K562 (cell line): ENCODE measurements around the gene HSD17B1. TPM values are rescaled to one million over a fixed set of nuclear protein-coding genes. Genes with fewer than 3 reads are reported as not detected.

ENCODE experiments used
- ATAC-seq: fragments of 200-7000 bp; cut with Tn5 transposase; 3 replicates; pipeline ENCODE4 v1.9.1; 2020; ENCODE audit warnings: moderate library complexity
- BruUV-seq: library from RNA; stranded (reverse); fragments of 400-500 nt; replicated peaks from 2 replicates; lab custom pipeline; 2021; lab: Mats Ljungman, UMichigan
- CTCF ChIA-PET: fragments of 300-600 bp; formaldehyde crosslinking; extraction: SDS; loops from one replicate; lab custom pipeline; 2021; ENCODE audit warnings: low intra/inter-chr PET ratio; lab: Yijun Ruan, JAX
- POLR2A ChIA-PET: fragments of 300-600, 350-650 bp; sonication (Branson Sonifier 250); formaldehyde crosslinking; extraction: SDS; loops from one replicate; lab custom pipeline; 2021; ENCODE audit warnings: antibody characterized with exemption, inconsistent platforms; lab: Yijun Ruan, JAX
- DNase-seq, 4 experiments: peaks; one replicate each; pipeline versions ENCODE4 v3.0.0 to v3.0.0-alpha.2; 2011 to 2018; ENCODE audit warnings: low spot score in 3 of 4, mixed read lengths in 3 of 4; ENCODE audit errors: extremely low read depth in 1 of 4
- FAIRE-seq: peaks from 2 replicates; lab custom pipeline; 2011; peaks lifted over from hg19 to GRCh38; lab: Jason Lieb, UNC
- H2AFZ ChIP-seq: 2 replicates; pipeline ENCODE4 v1.6.0; 2011; ENCODE audit warnings: low read depth, low read length, control low read depth, inconsistent platforms
- H3K27ac ChIP-seq: fragments of 200-600 bp; 3 replicates; pipeline ENCODE4 v1.8.0; 2011; ENCODE audit warnings: low read depth, mild to moderate bottlenecking, control low read depth, inconsistent platforms, low read length, moderate library complexity, mixed read lengths; ENCODE audit errors: extremely low read depth
- H3K27me3 ChIP-seq, 2 experiments: fragments of 300-600 bp in 1 of 2; 2 replicates in 1 of 2; 3 replicates in 1 of 2; pipeline versions ENCODE4 v1.6.0 to v1.8.0; 2011; ENCODE audit warnings: inconsistent platforms in 2 of 2, low read length in 2 of 2, mild to moderate bottlenecking in 1 of 2, mixed read lengths in 1 of 2, moderate library complexity in 1 of 2; ENCODE audit not compliant: control insufficient read depth in 2 of 2, insufficient read depth in 2 of 2
- H3K36me3 ChIP-seq: fragments of 300-600 bp; 3 replicates; pipeline ENCODE4 v1.8.0; 2011; ENCODE audit warnings: mild to moderate bottlenecking, low read length, inconsistent platforms; ENCODE audit not compliant: control insufficient read depth, insufficient read depth
- H3K4me1 ChIP-seq, 2 experiments: fragments of 200-600 bp in 1 of 2; replicated peaks in 1 of 2; 2 replicates in 1 of 2; 3 replicates in 1 of 2; pipeline versions ENCODE4 v1.5.1 to v1.8.0; 2011; ENCODE audit warnings: inconsistent platforms in 2 of 2, low read length in 2 of 2, mild to moderate bottlenecking in 1 of 2, mixed read lengths in 1 of 2, moderate library complexity in 1 of 2; ENCODE audit not compliant: control insufficient read depth in 2 of 2, insufficient read depth in 2 of 2
- H3K4me2 ChIP-seq: 2 replicates; pipeline ENCODE4 v1.6.1; 2011; ENCODE audit warnings: low read length, control low read depth, inconsistent platforms, mixed read lengths; ENCODE audit not compliant: insufficient read depth
- H3K4me3 ChIP-seq: fragments of 200-600 bp; sonication (generic), shearing (Covaris generic); 2 replicates; pipeline ENCODE4 v1.5.1; 2016; ENCODE audit warnings: control low read depth, inconsistent platforms
- H3K79me2 ChIP-seq: fragments of 200-600 bp; 3 replicates; pipeline ENCODE4 v1.8.0; 2011; ENCODE audit warnings: low read length, inconsistent platforms; ENCODE audit not compliant: control insufficient read depth, insufficient read depth
- H3K9ac ChIP-seq, 2 experiments: 2 replicates each; pipeline versions ENCODE4 v1.6.0 to v1.6.1; 2011; ENCODE audit warnings: low read depth in 2 of 2, low read length in 2 of 2, control low read depth in 1 of 2, inconsistent platforms in 1 of 2, mild to moderate bottlenecking in 1 of 2, mixed read lengths in 1 of 2; ENCODE audit not compliant: insufficient read depth in 1 of 2
- H3K9me1 ChIP-seq: one replicate; pipeline ENCODE4 v1.6.0; 2011; ENCODE audit warnings: inconsistent platforms, mild to moderate bottlenecking, low read length, moderate library complexity; ENCODE audit not compliant: control insufficient read depth, insufficient read depth
- H3K9me3 ChIP-seq: replicated peaks from 2 replicates; pipeline ENCODE4 v1.5.1; 2011; ENCODE audit warnings: low read depth, low read length, inconsistent platforms; ENCODE audit not compliant: control insufficient read depth, insufficient read depth
- H4K20me1 ChIP-seq: replicated peaks from 2 replicates; pipeline ENCODE4 v1.6.1; 2011; ENCODE audit warnings: low read length, inconsistent platforms, mixed read lengths; ENCODE audit not compliant: control insufficient read depth, insufficient read depth
- BMI1 ChIP-seq: fragments of 150-350 bp; IDR thresholded peaks from 2 replicates; pipeline ENCODE4 v1.6.1; 2014; ENCODE audit warnings: low read length
- CBFB ChIP-seq: sonication (generic); formaldehyde crosslinking; IDR thresholded peaks from 2 replicates; pipeline ENCODE4 v1.4.0; 2020; ENCODE audit warnings: mild to moderate bottlenecking, missing genetic modification reagents
- CHCHD3 ChIP-seq: fragments of 250-450 bp; sonication (Bioruptor Pico); IDR thresholded peaks from 2 replicates; pipeline ENCODE4 v2.1.2; 2022; ENCODE audit warnings: mild to moderate bottlenecking
- FOXA3 ChIP-seq, 2 experiments: fragments of 450-650 bp in 1 of 2; sonication (generic) in 1 of 2; formaldehyde crosslinking; IDR thresholded peaks in 1 of 2; conservative IDR thresholded peaks in 1 of 2; 2 replicates each; pipeline versions ENCODE4 v1.4.0 to v1.8.0; 2020 to 2022; ENCODE audit warnings: mild to moderate bottlenecking in 2 of 2, missing genetic modification reagents in 1 of 2
- MTF1 ChIP-seq: fragments of 250-450 bp; sonication (Bioruptor Pico); IDR thresholded peaks from 2 replicates; pipeline ENCODE4 v1.9.0; 2021; ENCODE audit warnings: moderate library complexity, mild to moderate bottlenecking, inconsistent platforms, borderline replicate concordance
- NFYB ChIP-seq: IDR thresholded peaks from 2 replicates; pipeline ENCODE4 v1.6.1; 2011; ENCODE audit warnings: mild to moderate bottlenecking, moderate library complexity; ENCODE audit not compliant: insufficient read length; ENCODE audit errors: extremely low read depth
- PHF20 ChIP-seq: fragments of 450-650 bp; IDR thresholded peaks from 2 replicates; pipeline ENCODE4 v1.6.1; 2018; ENCODE audit not compliant: partially characterized antibody
- STAT5A ChIP-seq: IDR thresholded peaks from 2 replicates; pipeline ENCODE4 v1.6.1; 2012; ENCODE audit warnings: low read length, inconsistent platforms, borderline replicate concordance
- ZFX ChIP-seq: sonication (generic); formaldehyde crosslinking; IDR thresholded peaks from 2 replicates; pipeline ENCODE4 v1.8.0; 2022; ENCODE audit warnings: mild to moderate bottlenecking, missing genetic modification reagents, moderate library complexity
- ZNF121 ChIP-seq: sonication (generic); formaldehyde crosslinking; conservative IDR thresholded peaks from 2 replicates; pipeline ENCODE4 v1.8.0; 2022; ENCODE audit warnings: missing genetic modification reagents
- ZNF766 ChIP-seq: fragments of 200-800 bp; sonication (Bioruptor generic); conservative IDR thresholded peaks from 2 replicates; pipeline ENCODE4 v1.6.1; 2016; ENCODE audit warnings: missing genetic modification characterization, missing compliant biosample characterization
- ZSCAN29 ChIP-seq: fragments of 450-650 bp; IDR thresholded peaks from 2 replicates; pipeline ENCODE4 v1.6.1; 2017
- WGBS: fragments of 100-300 bp; shearing (Covaris generic); methylation state at CpG from one replicate; pipeline ENCODE4 v1.1.6; 2016; ENCODE audit warnings: low coverage, mixed read lengths; ENCODE audit not compliant: insufficient coverage; ENCODE audit errors: missing lambda C conversion rate; 5-methylcytosine and 5-hydroxymethylcytosine counted together
- in situ Hi-C: fragments of 300-500 bp; cut with MboI; formaldehyde crosslinking; loops from 4 replicates; pipeline ENCODE4 v1.15.0; 2018; ENCODE audit warnings: inconsistent platforms, mixed read lengths
- intact Hi-C: fragments of 100-400 bp; cut with micrococcal nuclease; formaldehyde crosslinking; loops from 2 replicates; pipeline ENCODE4 v1.14.2; 2022
- polyA plus RNA-seq, 8 experiments: library from polyadenylated mRNA; depleted of rRNA in 4 of 8; stranded (reverse) in 5 of 8; unstranded in 3 of 8; fragments of >200 nt; fragmentation: Nextera tagmentation in 2 of 8; fragmentation: Illumina TruSeq in 1 of 8; extraction: Ambion mirVana in 2 of 8; extraction: Trizol in 1 of 8; gene quantifications; 2 replicates each; pipeline versions ENCODE4 v1.2.1 to v1.2.3, GENCODE V29; 2011 to 2014; ENCODE audit warnings: inconsistent platforms in 1 of 8, missing spikeins in 1 of 8
- total RNA-seq, 7 experiments: library from RNA; depleted of rRNA in 6 of 7; stranded (reverse); fragments of >200 nt in 6 of 7; fragmentation: Illumina TruSeq in 2 of 7; extraction: Trizol in 2 of 7; gene quantifications; 2 replicates each; pipeline versions ENCODE4 v1.2.1 to v1.2.3, GENCODE V29; 2011 to 2021; ENCODE audit warnings: low replicate concordance in 1 of 7
- TF ChIP-seq, protein P1 (sequence below): fragments of 250-450 bp; sonication (Bioruptor Pico); IDR thresholded peaks from 2 replicates; pipeline ENCODE4 v1.5.0; 2021
- TF ChIP-seq, protein P2 (sequence below): fragments of 250-450 bp; sonication (Bioruptor Pico); IDR thresholded peaks from 2 replicates; pipeline ENCODE4 v1.8.0; 2021; ENCODE audit warnings: moderate library complexity, mild to moderate bottlenecking, inconsistent platforms
- TF ChIP-seq, protein P3 (sequence below): IDR thresholded peaks from 2 replicates; pipeline ENCODE4 v1.6.1; 2014; ENCODE audit warnings: antibody characterized with exemption

The HSD17B1 gene
- total and polyA plus RNA-seq, 9 of the 15 experiments (the other 6 are each of a cell fraction or from before 2014, with no cell fraction given): 0.55 to 21.1 (median 3.6) TPM

- Histone ChIP-seq H3K36me3 (peaks cover 59% of the 10 kb centered on the region; the same call in 2 of the 3 replicates), H3K9ac (no peak overlapping the region), H3K9me1 (no peaks in the 10 kb centered on the region), H3K4me2 (no peak overlapping the region), H3K27ac (no peak overlapping the region), H2AFZ (no peak overlapping the region), H3K4me1 (no peaks in the 10 kb centered on the region; a peak in 1 of 5 replicates), H4K20me1 (no peaks in the 10 kb centered on the region), H3K4me3 (no peak overlapping the region), H3K79me2 (peaks cover 5% of the 10 kb centered on the region; the same call in 2 of the 3 replicates), H3K9me3 (no peaks in the 10 kb centered on the region), H3K27me3 (no peaks in the 10 kb centered on the region)
- BruUV-seq: no TSS peak
- FAIRE-seq (no peak), ATAC-seq (no peak), DNase-seq (no peak)
- ChIA-PET POLR2A (interaction anchor here (0.7 to 1.5 kb wide), 2 partner anchors 10 to 22 kb away, joined by 3 read pairs; no protein-coding TSS in a partner anchor), CTCF (no interaction called here)
- intact Hi-C loops (no loop called here), in situ Hi-C loops (no loop called here)
- no peak for TF ChIP-seq MTF1 (CRISPR knock-in tag)
- no peak for TF ChIP-seq CBFB (CRISPR knock-in tag)
- no peak for TF ChIP-seq PHF20
- 95% methylated on average over 8 of the region's 9 CpGs for WGBS
Measured at GRCh38 chr17:42591411-42591810, 38.7 kb downstream of the HSD17B1 start.

DNA sequence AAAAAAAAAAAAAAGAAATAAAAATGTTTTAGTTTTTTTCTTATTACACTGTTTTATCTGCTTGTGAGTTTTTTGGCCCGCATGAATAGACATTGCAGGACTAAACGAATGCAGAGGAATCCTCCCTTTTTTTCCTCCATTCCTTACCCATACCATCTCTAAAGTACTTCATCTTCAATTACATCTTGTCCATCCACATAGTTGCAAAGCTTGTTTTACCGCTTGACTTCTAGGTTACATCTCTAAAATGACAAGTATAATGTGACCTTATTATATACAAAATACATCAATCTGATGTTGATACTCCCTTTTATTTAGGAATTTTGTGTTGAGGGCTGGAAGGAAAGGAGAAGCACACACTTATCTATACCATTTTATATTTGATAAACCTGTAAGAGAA is 43.7 kb downstream of the HSD17B1 start:
- ATAC-seq (no peak), FAIRE-seq (no peak), DNase-seq (no peak)
- 70% methylated on average over 3 of the region's 3 CpGs for WGBS
- Histone ChIP-seq H3K36me3 (peaks cover 15% of the 10 kb centered on the region; the same call in 2 of the 3 replicates), H2AFZ (no peak overlapping the region), H3K27me3 (no peaks in the 10 kb centered on the region), H3K9me3 (no peaks in the 10 kb centered on the region), H3K27ac (no peak overlapping the region), H3K4me2 (no peak overlapping the region), H3K9ac (no peak overlapping the region), H3K79me2 (peaks cover 24% of the 10 kb centered on the region), H3K4me3 (no peak overlapping the region), H4K20me1 (no peaks in the 10 kb centered on the region), H3K4me1 (no peaks in the 10 kb centered on the region; a peak in 1 of 5 replicates), H3K9me1 (no peaks in the 10 kb centered on the region)
- intact Hi-C loops (no loop called here), in situ Hi-C loops (no loop called here)
- no TSS peak for BruUV-seq
- ChIA-PET POLR2A (no interaction called here), CTCF (interaction anchor here (0.9 kb wide), 1 partner anchor 273 kb away, joined by 3 read pairs; no protein-coding TSS in a partner anchor)
- TF ChIP-seq, protein P1, sequence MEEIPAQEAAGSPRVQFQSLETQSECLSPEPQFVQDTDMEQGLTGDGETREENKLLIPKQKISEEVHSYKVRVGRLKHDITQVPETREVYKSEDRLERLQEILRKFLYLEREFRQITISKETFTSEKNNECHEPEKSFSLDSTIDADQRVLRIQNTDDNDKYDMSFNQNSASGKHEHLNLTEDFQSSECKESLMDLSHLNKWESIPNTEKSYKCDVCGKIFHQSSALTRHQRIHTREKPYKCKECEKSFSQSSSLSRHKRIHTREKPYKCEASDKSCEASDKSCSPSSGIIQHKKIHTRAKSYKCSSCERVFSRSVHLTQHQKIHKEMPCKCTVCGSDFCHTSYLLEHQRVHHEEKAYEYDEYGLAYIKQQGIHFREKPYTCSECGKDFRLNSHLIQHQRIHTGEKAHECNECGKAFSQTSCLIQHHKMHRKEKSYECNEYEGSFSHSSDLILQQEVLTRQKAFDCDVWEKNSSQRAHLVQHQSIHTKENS (CRISPR knock-in tag): no peak
- TF ChIP-seq ZSCAN29 (no peak), CHCHD3 (CRISPR knock-in tag) (no peak), STAT5A (no peak), ZNF766 (no peak), FOXA3 (CRISPR knock-in tag; conservative IDR thresholded peaks at IDR 0.05 in 1 of 2, IDR thresholded peaks at IDR 0.05 in 1 of 2) (no peak), BMI1 (no peak), ZFX (CRISPR knock-in tag) (no peak), ZNF121 (CRISPR knock-in tag) (no peak), NFYB (no peak)
- TF ChIP-seq, protein P2, sequence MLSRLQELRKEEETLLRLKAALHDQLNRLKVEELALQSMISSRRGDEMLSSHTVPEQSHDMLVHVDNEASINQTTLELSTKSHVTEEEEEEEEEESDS (CRISPR knock-in tag): no peak
- TF ChIP-seq, protein P3, sequence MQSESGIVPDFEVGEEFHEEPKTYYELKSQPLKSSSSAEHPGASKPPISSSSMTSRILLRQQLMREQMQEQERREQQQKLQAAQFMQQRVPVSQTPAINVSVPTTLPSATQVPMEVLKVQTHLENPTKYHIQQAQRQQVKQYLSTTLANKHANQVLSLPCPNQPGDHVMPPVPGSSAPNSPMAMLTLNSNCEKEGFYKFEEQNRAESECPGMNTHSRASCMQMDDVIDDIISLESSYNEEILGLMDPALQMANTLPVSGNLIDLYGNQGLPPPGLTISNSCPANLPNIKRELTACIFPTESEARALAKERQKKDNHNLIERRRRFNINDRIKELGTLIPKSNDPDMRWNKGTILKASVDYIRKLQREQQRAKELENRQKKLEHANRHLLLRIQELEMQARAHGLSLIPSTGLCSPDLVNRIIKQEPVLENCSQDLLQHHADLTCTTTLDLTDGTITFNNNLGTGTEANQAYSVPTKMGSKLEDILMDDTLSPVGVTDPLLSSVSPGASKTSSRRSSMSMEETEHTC: no peak
